T-helper 1 cell treated with Interleukin-12 subunit alpha and Interleukin-12 subunit beta and Interleukin-4 antibody, amounts not matched to agents 30 μg/mL and 1 μg/mL, for 36 hours (primary cell): ENCODE results near the gene PLXNA4.

Source experiments
- H3K27ac Mint-ChIP-seq: one replicate; pipeline ENCODE4 v1.8.0; 2021; ENCODE audit warnings: mild to moderate bottlenecking, mixed read lengths
- H3K27me3 Mint-ChIP-seq: one replicate; pipeline ENCODE4 v1.8.0; 2021; ENCODE audit warnings: low read depth, mixed read lengths
- H3K36me3 Mint-ChIP-seq: one replicate; pipeline ENCODE4 v1.8.0; 2021; ENCODE audit warnings: low read depth, mixed read lengths
- H3K4me1 Mint-ChIP-seq: one replicate; pipeline ENCODE4 v1.8.0; 2021; ENCODE audit warnings: low read depth, mixed read lengths
- H3K4me3 Mint-ChIP-seq: one replicate; pipeline ENCODE4 v1.8.0; 2021; ENCODE audit warnings: mild to moderate bottlenecking, moderate library complexity, mixed read lengths
- H3K9me3 Mint-ChIP-seq: one replicate; pipeline ENCODE4 v1.8.0; 2021; ENCODE audit warnings: mixed read lengths

PLXNA4 gene

DNA sequence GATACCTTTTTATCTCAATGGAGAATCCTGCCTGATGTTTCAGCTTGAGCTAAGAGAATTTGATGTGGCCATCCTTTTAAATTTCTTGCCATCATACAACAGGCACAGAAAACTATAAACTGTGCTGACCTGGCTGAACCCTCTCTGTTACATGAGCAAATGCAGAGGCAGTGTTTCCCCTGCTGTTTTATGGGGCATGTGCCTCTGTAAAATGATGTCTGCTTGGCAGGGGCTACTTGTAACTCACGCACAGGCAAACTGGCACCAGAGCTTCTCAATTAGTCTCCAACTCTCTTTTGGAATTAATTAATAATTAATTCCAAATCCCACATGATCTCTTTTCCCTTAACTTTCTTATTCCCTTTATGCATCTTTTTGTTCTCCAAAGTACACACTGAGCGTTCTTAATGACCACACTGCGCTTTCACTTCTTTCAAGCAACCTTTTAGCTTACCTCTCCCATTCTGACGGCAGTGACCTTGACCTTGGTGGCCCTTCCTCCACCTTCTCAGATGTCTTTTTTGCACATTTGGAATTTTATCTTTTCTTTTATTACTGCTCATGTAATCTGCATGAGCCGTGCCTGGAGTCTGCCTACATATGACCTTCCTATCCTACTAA lies 334.0 kb downstream of the PLXNA4 start:
- Mint-ChIP-seq H3K9me3 (peaks cover 5% of the 10 kb centered on the region), H3K4me1 (no peaks in the 10 kb centered on the region), H3K4me3 (no peak overlapping the region), H3K36me3 (no peaks in the 10 kb centered on the region), H3K27me3 (peaks cover 6% of the 10 kb centered on the region), H3K27ac (no peak overlapping the region)

DNA sequence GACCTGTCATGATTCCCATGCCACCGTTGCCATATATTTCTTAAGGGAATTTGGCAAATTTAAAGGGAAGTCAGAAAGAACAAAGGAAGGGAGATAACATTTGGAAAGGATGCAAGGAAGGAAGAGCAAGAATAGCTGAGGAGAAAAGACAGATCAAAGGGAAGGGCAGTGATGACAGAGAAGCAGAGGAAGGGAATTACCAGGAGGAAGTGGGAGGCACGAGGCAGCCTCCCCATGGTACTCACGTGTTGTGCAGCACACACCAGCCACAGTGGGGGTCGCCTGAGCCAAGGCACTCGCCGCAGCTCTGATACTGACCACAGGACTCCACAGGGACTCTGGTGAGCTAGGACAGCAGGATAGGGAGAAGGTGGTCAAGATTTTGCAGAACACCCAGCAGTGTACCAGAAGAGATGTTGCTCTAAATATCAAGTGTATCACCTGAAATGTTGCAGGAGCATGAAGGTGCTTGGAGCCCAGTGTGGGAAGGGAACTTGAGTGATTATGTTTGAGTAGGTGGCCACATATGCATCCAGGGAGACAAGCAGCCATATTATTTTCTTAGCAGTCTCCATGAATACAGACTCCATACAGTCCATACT lies 335.3 kb downstream of the PLXNA4 start:
- H3K4me3 Mint-ChIP-seq, result no peak overlapping the region

DNA sequence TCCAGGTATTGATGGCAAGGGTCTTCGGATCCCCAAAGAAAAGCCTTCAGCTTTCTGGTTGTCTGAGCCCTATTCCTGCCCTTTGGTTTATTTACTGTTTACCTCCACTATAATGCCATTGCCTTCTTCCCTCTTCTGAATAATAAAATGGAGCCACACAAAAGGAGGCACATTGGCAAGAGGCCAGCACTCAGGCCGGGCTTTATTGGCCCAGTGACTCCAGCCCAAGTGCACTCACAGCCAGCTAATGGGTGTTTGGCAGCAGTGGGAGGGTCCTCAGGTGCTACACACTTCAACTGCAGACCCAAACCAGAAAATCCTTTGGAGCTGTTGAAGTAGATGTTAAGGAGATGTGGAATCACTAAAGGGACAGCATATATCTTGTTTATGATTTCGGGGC lies 336.0 kb downstream of the PLXNA4 start:
- Mint-ChIP-seq H3K27me3 (no peaks in the 10 kb centered on the region), H3K4me1 (no peaks in the 10 kb centered on the region), H3K4me3 (no peak overlapping the region), H3K36me3 (no peaks in the 10 kb centered on the region), H3K9me3 (no peaks in the 10 kb centered on the region), H3K27ac (no peak overlapping the region)

More for the DNA sequence above, 335.3 kb downstream of the PLXNA4 start:
- no peak overlapping the region for H3K27ac Mint-ChIP-seq
- no peaks in the 10 kb centered on the region for H3K4me1 Mint-ChIP-seq
- H3K36me3 Mint-ChIP-seq, result no peaks in the 10 kb centered on the region
- no peaks in the 10 kb centered on the region for H3K9me3 Mint-ChIP-seq
- no peaks in the 10 kb centered on the region for H3K27me3 Mint-ChIP-seq

DNA sequence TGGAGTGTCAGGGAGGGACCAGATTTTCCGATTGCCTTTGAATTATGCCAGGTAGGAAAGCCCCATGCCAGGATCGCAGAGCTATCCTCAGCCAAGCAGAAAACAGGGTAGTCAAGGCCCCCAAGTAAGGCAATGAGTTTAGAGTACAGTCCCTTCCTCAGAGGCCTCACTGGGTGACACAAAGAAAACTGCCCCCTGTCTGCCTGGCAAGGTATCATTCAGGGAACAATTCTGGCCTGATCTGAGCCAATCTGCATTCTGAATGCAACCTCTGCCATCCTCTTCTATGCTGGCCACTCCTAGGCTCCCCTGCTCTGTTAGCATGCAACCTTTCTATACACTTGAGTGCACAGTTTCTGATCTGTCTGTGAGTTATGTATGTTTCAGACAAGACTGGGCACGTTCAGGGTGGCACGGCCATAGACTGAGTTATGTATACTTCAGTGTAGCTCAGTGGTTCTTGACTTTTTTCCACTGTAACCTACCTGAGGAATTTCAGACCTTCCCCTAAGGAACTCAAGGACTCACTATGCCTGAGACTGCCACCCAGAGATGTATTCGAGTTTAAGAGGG lies 336.8 kb downstream of the PLXNA4 start:
- no peak overlapping the region for H3K4me3 Mint-ChIP-seq
- no peaks in the 10 kb centered on the region for H3K36me3 Mint-ChIP-seq
- H3K9me3 Mint-ChIP-seq, result no peaks in the 10 kb centered on the region
- H3K4me1 Mint-ChIP-seq, result no peaks in the 10 kb centered on the region
- H3K27me3 Mint-ChIP-seq, result no peaks in the 10 kb centered on the region
- no peak overlapping the region for H3K27ac Mint-ChIP-seq

DNA sequence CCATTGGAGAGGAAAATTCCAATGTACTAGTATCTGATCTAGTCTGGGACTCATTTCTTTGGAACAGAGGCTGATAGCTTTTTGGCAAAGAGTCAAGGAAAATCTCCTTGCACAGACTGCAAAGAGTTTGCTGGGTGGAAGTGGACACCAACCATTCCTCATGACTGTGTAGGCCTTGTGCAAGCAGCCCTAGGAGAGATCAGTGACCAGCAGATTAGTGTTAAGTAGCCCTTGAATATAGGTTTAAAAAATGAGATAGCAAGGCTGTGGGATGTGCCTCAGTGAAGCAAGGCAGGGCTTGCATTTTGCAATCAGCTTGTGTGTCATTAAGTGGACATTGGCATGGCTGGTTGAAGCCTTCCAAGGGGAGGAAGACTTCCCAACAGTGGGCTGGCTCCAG lies 341.6 kb downstream of the PLXNA4 start:
- H3K27me3 Mint-ChIP-seq, result no peaks in the 10 kb centered on the region
- H3K4me3 Mint-ChIP-seq, result no peak overlapping the region
- no peak overlapping the region for H3K27ac Mint-ChIP-seq
- no peaks in the 10 kb centered on the region for H3K4me1 Mint-ChIP-seq
- H3K9me3 Mint-ChIP-seq, result no peaks in the 10 kb centered on the region
- H3K36me3 Mint-ChIP-seq, result no peaks in the 10 kb centered on the region

DNA sequence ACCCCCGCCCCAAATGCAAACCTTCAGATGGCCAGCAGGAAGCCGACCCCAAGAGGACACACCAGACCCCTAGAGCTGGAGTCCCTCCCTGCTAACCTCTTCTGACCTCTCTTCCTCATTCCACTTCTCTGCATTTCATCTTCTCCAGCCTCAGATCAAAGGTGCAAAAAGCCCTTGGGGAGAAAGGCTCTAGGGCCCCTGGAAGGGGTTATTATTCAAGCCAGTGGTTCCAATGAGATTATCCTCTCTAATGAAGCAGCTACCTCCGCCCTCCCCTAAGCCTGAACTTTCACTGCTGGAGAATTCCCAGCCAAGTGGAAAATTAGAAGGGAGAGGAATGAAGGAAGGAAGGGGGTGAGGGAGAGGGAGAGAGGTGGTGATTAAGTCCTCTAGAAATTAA lies 343.9 kb downstream of the PLXNA4 start:
- H3K27ac Mint-ChIP-seq, result no peak overlapping the region
- H3K36me3 Mint-ChIP-seq, result no peaks in the 10 kb centered on the region
- H3K4me1 Mint-ChIP-seq, result no peaks in the 10 kb centered on the region
- H3K4me3 Mint-ChIP-seq, result no peak overlapping the region
- no peaks in the 10 kb centered on the region for H3K9me3 Mint-ChIP-seq
- H3K27me3 Mint-ChIP-seq, result no peaks in the 10 kb centered on the region

DNA sequence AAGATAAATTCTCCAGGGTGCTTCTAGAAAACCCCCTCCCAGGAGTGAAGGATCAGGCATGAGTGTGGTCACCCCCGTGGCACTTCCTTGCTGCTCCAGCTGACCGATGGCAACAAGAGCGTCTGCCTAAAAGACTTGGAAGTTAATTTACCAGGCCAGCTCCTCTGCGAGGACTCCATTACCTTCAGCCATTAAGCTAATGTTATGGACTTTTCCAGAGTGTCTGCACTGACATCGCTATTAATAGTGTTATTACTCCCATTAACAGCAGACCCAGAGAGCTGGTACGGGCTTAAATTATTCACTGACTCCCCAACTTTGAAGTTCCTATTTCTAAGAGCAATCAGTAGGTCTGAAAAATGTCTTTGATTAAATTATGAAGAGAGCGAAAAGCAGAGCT lies 345.8 kb downstream of the PLXNA4 start:
- Mint-ChIP-seq H3K27me3 (no peaks in the 10 kb centered on the region), H3K36me3 (no peaks in the 10 kb centered on the region), H3K9me3 (no peaks in the 10 kb centered on the region), H3K27ac (no peak overlapping the region), H3K4me1 (no peaks in the 10 kb centered on the region), H3K4me3 (no peak overlapping the region)

DNA sequence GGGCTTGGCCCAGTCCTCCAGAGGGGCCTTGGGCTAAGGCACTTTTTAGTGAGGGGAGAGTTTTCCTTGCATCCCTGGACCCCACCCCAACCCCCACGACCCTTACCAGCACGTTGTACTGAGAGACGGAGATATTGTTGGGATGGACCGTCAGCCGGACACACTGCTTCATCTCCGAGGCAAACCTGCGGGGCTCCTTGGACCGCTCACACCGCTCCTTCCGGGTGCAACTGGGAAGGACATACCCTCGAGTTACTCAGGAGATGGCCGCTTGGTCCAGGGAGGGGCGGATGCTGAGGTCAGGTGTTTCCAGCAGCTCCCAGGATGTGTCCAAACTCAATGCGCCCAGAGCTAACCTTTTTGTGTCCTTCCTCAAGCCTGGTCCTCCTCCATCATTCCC lies 348.0 kb downstream of the PLXNA4 start:
- H3K27me3 Mint-ChIP-seq, result no peaks in the 10 kb centered on the region
- H3K9me3 Mint-ChIP-seq, result no peaks in the 10 kb centered on the region
- H3K27ac Mint-ChIP-seq, result no peak overlapping the region
- H3K36me3 Mint-ChIP-seq, result no peaks in the 10 kb centered on the region
- H3K4me3 Mint-ChIP-seq, result no peak overlapping the region
- H3K4me1 Mint-ChIP-seq, result no peaks in the 10 kb centered on the region

DNA sequence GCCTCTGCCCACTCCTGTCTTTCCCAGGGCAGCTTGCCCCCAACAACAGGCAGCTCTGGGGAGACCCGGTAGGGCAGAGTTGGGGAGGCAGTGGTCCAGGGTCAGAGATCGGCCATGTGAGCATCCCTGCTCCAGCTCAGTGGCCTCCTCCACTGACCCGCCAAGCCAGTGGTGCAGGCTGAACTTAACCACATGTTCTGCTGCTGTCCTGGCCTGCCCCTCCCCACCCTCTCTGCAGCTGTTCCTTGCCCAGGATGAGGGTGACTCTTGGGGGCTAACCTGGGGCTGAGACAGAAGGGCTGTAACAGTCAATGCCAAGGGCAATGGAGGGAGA lies 349.3 kb downstream of the PLXNA4 start:
- no peaks in the 10 kb centered on the region for H3K36me3 Mint-ChIP-seq
- H3K9me3 Mint-ChIP-seq, result no peaks in the 10 kb centered on the region
- no peak overlapping the region for H3K4me3 Mint-ChIP-seq
- H3K27me3 Mint-ChIP-seq, result no peaks in the 10 kb centered on the region
- no peak overlapping the region for H3K27ac Mint-ChIP-seq
- no peaks in the 10 kb centered on the region for H3K4me1 Mint-ChIP-seq

DNA sequence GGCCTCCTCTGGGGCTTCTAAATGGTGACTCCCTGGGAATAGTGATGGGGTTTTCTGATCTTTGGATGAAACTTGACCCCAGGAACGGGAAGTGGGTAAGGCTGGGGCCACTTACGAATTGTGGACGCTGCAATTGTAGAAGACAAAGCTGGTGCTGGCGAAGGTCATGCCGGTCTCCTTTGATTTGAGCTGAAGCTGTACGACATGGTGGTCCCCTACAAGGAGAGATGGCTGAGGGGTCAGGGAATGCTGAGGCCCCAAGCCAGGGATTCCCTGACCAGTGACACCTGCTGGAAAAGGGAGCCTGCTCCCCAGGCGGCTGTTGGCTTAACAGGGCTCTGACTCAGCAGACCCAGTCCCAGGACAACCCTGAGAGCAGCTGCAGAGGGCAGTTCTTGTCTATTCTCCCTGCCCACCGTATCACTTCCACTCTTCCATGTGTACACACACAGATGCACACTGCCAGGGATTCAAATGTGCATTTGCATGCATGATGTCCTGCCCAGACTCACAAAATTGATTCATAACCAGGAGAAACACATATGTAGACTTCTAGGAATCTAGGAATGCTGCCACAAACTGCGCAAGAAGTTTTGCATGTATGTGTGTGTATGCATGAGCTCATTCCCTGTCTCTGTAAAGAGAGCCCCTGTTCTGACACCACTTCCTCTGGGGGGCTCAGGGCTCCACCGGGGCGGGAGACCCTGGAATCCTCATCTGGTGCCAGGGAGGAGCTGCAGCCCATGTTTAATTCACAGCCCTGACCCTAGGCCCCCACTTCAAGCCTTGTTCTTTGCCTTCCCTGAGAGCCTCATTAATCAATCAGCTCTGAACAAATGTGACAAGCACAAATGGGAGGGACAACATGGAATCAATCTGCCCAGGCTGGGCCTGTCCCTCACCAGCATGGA lies 350.0 kb downstream of the PLXNA4 start:
- H3K27ac Mint-ChIP-seq, result no peak overlapping the region

DNA sequence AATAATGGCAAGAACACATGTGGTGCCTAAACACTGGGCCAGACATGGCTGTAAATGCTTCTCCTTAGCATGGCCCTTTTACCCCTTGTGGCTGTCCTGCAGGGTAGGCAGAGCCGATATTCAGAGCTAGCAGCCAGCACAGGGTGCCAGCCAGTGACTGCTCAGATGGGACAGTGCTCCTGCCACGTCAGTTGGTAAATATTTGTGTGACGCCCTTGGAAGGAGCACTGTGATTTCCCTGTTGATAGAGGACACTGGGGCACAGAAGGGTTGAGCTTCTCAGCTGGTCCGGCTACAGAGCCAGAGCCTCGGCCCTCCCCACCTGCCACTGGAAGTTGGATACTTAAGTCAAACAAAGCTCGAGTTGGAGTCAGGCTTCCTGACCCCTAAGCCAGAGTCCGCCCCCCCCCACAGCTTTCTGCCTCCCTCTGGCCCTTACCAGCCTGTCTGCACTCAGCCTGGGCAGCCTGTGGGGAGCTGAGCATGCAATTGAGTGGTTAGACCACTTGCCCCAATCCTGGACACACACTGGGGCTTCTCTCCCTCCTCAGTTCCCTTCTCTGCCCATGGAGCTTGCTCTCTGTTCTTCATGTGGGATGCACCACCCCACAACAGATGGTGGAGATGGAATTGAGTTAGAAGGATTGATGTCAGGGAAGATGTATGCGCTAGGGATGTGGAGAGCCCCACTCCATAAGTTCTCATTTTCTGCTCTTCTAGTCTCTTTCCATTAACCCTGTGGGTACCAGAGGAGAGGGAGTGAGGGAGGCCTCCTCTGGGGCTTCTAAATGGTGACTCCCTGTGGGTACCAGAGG lies 350.8 kb downstream of the PLXNA4 start:
- H3K4me1 Mint-ChIP-seq, result no peaks in the 10 kb centered on the region
- H3K9me3 Mint-ChIP-seq, result no peaks in the 10 kb centered on the region
- no peaks in the 10 kb centered on the region for H3K27me3 Mint-ChIP-seq
- no peak overlapping the region for H3K27ac Mint-ChIP-seq
- no peaks in the 10 kb centered on the region for H3K36me3 Mint-ChIP-seq
- no peak overlapping the region for H3K4me3 Mint-ChIP-seq

More for the DNA sequence above, 350.0 kb downstream of the PLXNA4 start:
- no peak overlapping the region for H3K4me3 Mint-ChIP-seq
- H3K27me3 Mint-ChIP-seq, result no peaks in the 10 kb centered on the region
- no peaks in the 10 kb centered on the region for H3K9me3 Mint-ChIP-seq
- H3K36me3 Mint-ChIP-seq, result no peaks in the 10 kb centered on the region
- no peaks in the 10 kb centered on the region for H3K4me1 Mint-ChIP-seq

DNA sequence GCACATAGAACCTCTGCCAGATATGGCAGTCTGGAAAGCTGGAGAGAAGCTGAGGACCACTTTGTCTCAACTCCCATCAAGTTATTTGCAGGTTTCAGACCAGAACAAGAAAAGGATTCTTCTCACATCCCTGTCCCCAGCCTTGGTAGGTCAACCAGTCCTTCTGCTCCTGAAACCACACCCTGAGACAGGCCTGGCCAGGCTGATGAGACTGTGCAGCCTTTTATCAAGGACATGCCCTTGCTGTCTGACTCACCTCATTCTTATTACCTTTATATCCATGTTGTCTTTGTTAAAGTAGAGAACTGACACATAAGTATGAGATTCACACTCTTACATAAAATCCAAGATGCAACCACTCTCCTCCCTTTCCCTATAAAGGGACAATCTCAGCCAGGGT lies 354.9 kb downstream of the PLXNA4 start:
- Mint-ChIP-seq H3K27ac (no peak overlapping the region), H3K4me3 (no peak overlapping the region), H3K27me3 (no peaks in the 10 kb centered on the region), H3K36me3 (no peaks in the 10 kb centered on the region), H3K4me1 (no peaks in the 10 kb centered on the region), H3K9me3 (no peaks in the 10 kb centered on the region)

DNA sequence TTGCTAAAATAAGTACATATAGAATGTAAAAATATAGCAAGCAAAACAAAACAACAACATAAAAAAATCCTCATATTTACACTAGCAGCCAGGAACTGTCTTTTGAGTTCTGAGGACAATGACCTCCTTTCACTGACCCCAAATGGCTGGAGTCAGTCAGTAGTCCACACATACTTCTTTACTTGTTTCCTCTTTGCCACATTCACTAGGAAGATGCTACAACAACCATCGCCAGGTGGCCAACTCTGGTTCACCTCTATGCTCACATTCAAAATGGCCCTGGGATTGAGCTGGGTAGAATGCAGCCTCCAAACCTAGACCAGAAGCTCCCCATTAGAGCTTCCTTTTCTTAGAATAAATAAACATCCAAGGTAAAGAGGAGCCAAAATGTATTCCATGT lies 356.2 kb downstream of the PLXNA4 start:
- H3K4me1 Mint-ChIP-seq, result no peaks in the 10 kb centered on the region
- H3K36me3 Mint-ChIP-seq, result no peaks in the 10 kb centered on the region
- H3K9me3 Mint-ChIP-seq, result no peaks in the 10 kb centered on the region
- no peak overlapping the region for H3K4me3 Mint-ChIP-seq
- no peak overlapping the region for H3K27ac Mint-ChIP-seq
- no peaks in the 10 kb centered on the region for H3K27me3 Mint-ChIP-seq

DNA sequence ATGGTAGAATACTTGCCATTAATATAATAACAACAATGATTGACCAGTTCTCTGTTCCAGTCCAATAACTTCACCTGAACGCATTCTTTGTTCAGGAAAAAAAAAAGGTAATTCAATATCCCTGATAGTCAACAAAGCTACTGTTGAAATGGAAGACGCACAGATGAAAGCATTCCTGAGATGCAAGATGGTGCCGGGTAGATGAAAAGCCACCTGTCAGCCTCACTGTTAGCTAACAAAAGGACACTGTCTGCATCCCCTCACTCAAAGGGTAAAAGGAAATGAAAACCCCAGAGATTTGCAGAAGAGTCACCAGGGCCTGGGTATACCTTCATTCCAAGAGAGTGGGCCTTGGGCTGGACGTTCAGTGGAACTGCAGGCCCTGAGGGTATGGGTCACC lies 357.4 kb downstream of the PLXNA4 start:
- Mint-ChIP-seq H3K27me3 (no peaks in the 10 kb centered on the region), H3K4me1 (no peaks in the 10 kb centered on the region), H3K4me3 (no peak overlapping the region), H3K9me3 (no peaks in the 10 kb centered on the region), H3K36me3 (no peaks in the 10 kb centered on the region), H3K27ac (no peak overlapping the region)
